GM12874 (cell line): Measurements from ENCODE around the gene DNPH1.

Experiments
- TF ChIP-seq, protein P1 (sequence below): IDR thresholded peaks from 2 replicates; pipeline ENCODE4 v1.5.1; 2011; ENCODE audit warnings: low read depth, mild to moderate bottlenecking, control low read depth, low read length, moderate library complexity; ENCODE audit not compliant: insufficient read depth

DNPH1 gene

DNA sequence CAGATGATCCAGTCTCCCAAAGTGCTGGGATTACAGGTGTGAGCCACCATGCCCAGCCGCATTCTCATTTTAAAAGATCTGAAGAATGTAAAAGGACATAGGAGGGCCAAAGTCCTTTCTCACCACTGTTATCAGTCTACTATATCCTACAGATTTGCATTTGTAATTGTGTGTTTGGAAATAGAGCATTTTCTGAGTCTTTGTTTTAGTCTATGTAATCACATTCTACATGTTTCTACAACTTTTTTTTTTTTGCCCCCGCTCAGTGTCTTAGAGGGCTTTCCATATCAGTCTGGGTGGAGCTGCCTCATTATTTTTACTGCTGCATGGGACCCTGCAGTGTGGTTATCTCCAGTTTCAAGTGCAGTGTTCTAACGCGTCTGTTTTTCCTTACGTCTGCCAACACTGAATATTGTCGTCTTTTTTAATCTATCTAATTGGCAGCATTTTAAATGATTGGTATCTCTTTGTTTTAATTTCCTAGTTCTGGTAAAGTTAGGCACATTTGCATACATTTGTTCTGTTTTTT lies 39.4 kb downstream of the DNPH1 start:
- TF ChIP-seq, protein P1, sequence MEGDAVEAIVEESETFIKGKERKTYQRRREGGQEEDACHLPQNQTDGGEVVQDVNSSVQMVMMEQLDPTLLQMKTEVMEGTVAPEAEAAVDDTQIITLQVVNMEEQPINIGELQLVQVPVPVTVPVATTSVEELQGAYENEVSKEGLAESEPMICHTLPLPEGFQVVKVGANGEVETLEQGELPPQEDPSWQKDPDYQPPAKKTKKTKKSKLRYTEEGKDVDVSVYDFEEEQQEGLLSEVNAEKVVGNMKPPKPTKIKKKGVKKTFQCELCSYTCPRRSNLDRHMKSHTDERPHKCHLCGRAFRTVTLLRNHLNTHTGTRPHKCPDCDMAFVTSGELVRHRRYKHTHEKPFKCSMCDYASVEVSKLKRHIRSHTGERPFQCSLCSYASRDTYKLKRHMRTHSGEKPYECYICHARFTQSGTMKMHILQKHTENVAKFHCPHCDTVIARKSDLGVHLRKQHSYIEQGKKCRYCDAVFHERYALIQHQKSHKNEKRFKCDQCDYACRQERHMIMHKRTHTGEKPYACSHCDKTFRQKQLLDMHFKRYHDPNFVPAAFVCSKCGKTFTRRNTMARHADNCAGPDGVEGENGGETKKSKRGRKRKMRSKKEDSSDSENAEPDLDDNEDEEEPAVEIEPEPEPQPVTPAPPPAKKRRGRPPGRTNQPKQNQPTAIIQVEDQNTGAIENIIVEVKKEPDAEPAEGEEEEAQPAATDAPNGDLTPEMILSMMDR, result no peak

GRCh38 chr6:43188426-43188825 lies 40.9 kb downstream of the DNPH1 start:
- TF ChIP-seq, protein P1, result no peak

DNA sequence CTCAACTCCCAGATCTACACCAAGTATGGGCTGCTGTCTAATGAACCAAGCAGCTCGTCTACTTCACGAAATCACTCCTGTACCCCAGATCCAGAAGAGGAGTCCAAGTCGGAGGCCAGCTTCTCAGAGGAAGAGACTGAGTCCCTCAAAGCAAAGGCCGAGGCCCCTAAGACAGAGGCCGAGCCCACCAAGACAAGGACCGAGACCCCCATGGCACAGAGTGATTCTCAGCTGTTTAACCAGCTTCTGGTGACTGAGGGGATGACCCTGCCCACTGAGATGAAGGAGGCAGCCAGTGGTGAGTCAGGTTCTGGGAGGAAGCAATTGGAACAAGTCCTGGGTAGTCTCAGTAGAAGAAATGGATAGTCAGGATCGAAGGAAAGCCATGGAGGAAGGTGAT lies 41.5 kb downstream of the DNPH1 start:
- TF ChIP-seq, protein P1, result no peak

DNA sequence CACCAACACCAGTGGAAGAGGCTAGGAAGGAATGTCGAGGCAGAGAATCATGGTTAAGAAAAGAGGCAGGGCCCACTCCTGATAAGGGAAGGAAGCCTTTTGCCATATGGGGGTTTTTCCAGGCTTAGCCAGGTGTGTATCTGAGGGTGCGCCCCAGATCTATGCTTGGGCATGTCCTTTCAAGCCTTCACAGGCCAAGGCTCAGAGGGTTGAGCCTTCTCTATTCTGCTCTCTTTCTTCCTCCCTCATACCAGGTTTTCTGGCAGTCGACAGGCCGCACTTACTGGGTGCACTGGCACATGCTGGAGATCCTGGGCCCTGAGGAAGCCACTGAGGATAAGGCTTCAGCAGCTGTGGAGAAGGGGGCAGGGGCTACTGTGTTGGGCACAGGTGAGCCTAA lies 42.6 kb downstream of the DNPH1 start:
- TF ChIP-seq, protein P1, result no peak

DNA sequence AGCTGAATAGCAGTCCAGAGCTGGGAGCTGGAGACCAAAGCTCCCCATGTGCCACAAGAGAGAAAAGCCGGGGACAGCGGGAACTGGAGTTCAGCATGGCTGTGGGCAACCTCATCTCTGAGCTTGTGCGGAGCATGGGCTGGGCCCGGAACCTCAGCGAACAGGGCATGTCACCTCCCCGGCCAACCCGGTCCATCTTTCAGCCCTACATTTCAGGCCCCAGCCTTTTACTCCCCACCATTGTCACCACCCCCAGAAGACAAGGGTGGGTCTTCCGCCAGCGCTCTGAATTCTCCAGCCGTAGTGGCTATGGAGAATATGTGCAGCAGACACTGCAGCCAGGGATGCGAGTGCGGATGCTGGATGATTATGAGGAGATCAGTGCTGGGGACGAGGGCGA lies 43.3 kb downstream of the DNPH1 start:
- TF ChIP-seq, protein P1, result no peak

DNA sequence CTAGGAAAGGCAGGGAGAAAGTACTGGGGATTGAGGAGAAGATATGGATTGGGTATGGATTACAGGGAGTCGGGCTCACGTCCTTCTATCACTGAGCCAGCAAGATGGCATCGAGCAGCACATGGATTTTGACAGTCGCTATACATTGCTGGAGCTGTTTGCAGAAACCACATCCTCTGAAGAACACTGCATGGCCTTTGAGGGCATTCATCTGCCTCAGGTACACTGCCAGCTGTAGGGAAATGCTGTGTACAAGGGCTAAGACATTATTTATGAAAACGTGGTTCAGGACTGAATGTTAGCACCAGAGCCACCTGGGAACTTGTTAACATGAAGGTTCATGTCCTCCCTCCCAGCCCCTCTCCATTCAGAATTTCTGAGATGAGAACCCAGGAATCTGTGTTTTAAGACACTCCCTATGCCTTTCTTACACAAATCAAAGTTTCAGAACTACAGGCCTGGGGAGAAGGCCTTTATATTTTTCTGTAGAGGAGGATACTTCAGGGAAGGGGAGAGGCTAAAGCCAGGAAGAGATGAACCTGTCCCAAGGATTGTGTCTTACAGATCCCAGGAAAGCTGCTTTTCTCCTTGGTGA lies 43.8 kb downstream of the DNPH1 start:
- TF ChIP-seq, protein P1, result no peak

GRCh38 chr6:43184268-43184985 lies 44.9 kb downstream of the DNPH1 start:
- TF ChIP-seq, protein P1, result no peak
